Ascending aorta (tissue), 2 donors: ENCODE data around the gene TSPAN5. TPM values are rescaled to one million over a fixed set of nuclear protein-coding genes. Genes with fewer than 3 reads are reported as not detected.
"Not testable (repeated sequence)": the region's sequence is repeated elsewhere in the genome, so short reads cannot be mapped to it uniquely, and the experiment has no call there.

ENCODE experiments used
- DNase-seq, 2 donors: peaks; one replicate each; pipeline ENCODE4 v3.0.0-alpha.2; 2019; ENCODE audit warnings: low spot score in 2 of 2
- H3K27ac ChIP-seq, 2 donors: fragments of 200-600 bp; sonication (generic); one replicate each; pipeline ENCODE4 v1.5.1; 2016 to 2017; ENCODE audit warnings: mild to moderate bottlenecking in 1 of 2
- H3K27me3 ChIP-seq: fragments of 200-600 bp; sonication (generic); one replicate; pipeline ENCODE4 v1.5.1; 2017
- H3K36me3 ChIP-seq, 2 donors: fragments of 200-600 bp; sonication (generic); one replicate each; pipeline ENCODE4 v1.5.1; 2016
- H3K4me1 ChIP-seq, 2 donors: fragments of 200-600 bp; sonication (generic); one replicate each; pipeline ENCODE4 v1.5.1; 2016 to 2017; ENCODE audit warnings: mild to moderate bottlenecking in 1 of 2
- H3K4me3 ChIP-seq, 2 donors: fragments of 200-600 bp; sonication (generic); one replicate each; pipeline ENCODE4 v1.5.1; 2016 to 2017; ENCODE audit warnings: mild to moderate bottlenecking in 1 of 2
- H3K9me3 ChIP-seq, 2 donors: fragments of 200-600 bp; sonication (generic); one replicate each; pipeline ENCODE4 v1.5.1; 2016
- CTCF ChIP-seq, 3 experiments: fragments of 200-600 bp in 2 of 3; fragments of 450-650 bp in 1 of 3; sonication (generic) in 2 of 3; IDR thresholded peaks; one replicate each; pipeline ENCODE4 v1.5.1; 2016 to 2019; ENCODE audit warnings: antibody characterized with exemption in 3 of 3, mild to moderate bottlenecking in 1 of 3, moderate library complexity in 1 of 3
- intact Hi-C: fragments of 100-400 bp; cut with DNase I; formaldehyde crosslinking; loops from one replicate; pipeline ENCODE4 v1.15.1; 2023
- total RNA-seq: library from RNA; depleted of rRNA; stranded (reverse); fragments of >200 nt; gene quantifications from one replicate; pipeline ENCODE4 v1.1.0, GENCODE V29; 2016

TSPAN5 gene
- total RNA-seq, 1 donor from 2014 or later = 5.2 TPM

- DNase-seq = no peak
- H3K27me3 ChIP-seq = no peaks in the 10 kb centered on the region
- H3K4me1 ChIP-seq = no peaks in the 10 kb centered on the region
- H3K4me3 ChIP-seq = no peak overlapping the region
- H3K9me3 ChIP-seq = no peaks in the 10 kb centered on the region
- intact Hi-C loops = no loop called here
- H3K36me3 ChIP-seq = no peaks in the 10 kb centered on the region
- no peak overlapping the region for H3K27ac ChIP-seq
- TF ChIP-seq CTCF (IDR thresholded peaks at IDR 0.05) = no peak
Measured at GRCh38 chr4:98539741-98540140, 118.7 kb downstream of the TSPAN5 start.

- Histone ChIP-seq H3K36me3 (no peaks in the 10 kb centered on the region), H3K4me3 (no peak overlapping the region), H3K27me3 (no peaks in the 10 kb centered on the region), H3K27ac (no peak overlapping the region), H3K4me1 (no peaks in the 10 kb centered on the region), H3K9me3 (no peaks in the 10 kb centered on the region)
- intact Hi-C loops = no loop called here
- no peak for DNase-seq
- TF ChIP-seq CTCF (IDR thresholded peaks at IDR 0.05) = no peak
Measured at GRCh38 chr4:98539299-98539698, 119.1 kb downstream of the TSPAN5 start.

GRCh38 chr4:98536631-98537030 lies 121.8 kb downstream of the TSPAN5 start:
- no peak overlapping the region for H3K4me3 ChIP-seq
- intact Hi-C loops = no loop called here

GRCh38 chr4:98534146-98534545 lies 124.3 kb downstream of the TSPAN5 start:
- H3K27ac ChIP-seq, H3K4me1 ChIP-seq, H3K36me3 ChIP-seq, DNase-seq, intact Hi-C loops, H3K4me3 ChIP-seq, H3K9me3 ChIP-seq, H3K27me3 ChIP-seq: not testable (repeated sequence)

More at GRCh38 chr4:98536631-98537030, 121.8 kb downstream of the TSPAN5 start:
- Histone ChIP-seq H3K27ac (no peak overlapping the region), H3K27me3 (no peaks in the 10 kb centered on the region), H3K9me3 (no peaks in the 10 kb centered on the region), H3K4me1 (no peaks in the 10 kb centered on the region), H3K36me3 (no peaks in the 10 kb centered on the region)
- DNase-seq = no peak
- no peak for TF ChIP-seq CTCF (IDR thresholded peaks at IDR 0.05)

GRCh38 chr4:98530572-98530971 lies 127.8 kb downstream of the TSPAN5 start:
- H3K27me3 ChIP-seq = no peaks in the 10 kb centered on the region
- intact Hi-C loops = no loop called here
- H3K9me3 ChIP-seq = no peaks in the 10 kb centered on the region
- no peak for TF ChIP-seq CTCF (IDR thresholded peaks at IDR 0.05)
- no peaks in the 10 kb centered on the region for H3K36me3 ChIP-seq
- H3K4me3 ChIP-seq = no peak overlapping the region
- DNase-seq = no peak
- no peak overlapping the region for H3K27ac ChIP-seq
- peaks cover 0 to 2% of the 10 kb centered on the region in 2 donors for H3K4me1 ChIP-seq

GRCh38 chr4:98529970-98530569 lies 128.3 kb downstream of the TSPAN5 start:
- H3K4me1 ChIP-seq = peaks cover 0 to 2% of the 10 kb centered on the region in 2 donors
- intact Hi-C loops = no loop called here
- no peak overlapping the region for H3K27ac ChIP-seq
- no peak for DNase-seq
- H3K4me3 ChIP-seq = no peak overlapping the region
- TF ChIP-seq CTCF (IDR thresholded peaks at IDR 0.05) = no peak
- H3K27me3 ChIP-seq = no peaks in the 10 kb centered on the region
- no peaks in the 10 kb centered on the region for H3K36me3 ChIP-seq
- H3K9me3 ChIP-seq = no peaks in the 10 kb centered on the region
